ENCODE data around the gene RFX2.

RFX2 gene

GRCh38 chr19:5984600-5984999, 125.7 kb downstream of the RFX2 start (continued):
- TF ChIP-seq PATZ1 (CRISPR knock-in tag; IDR thresholded peaks at IDR 0.05; ENCODE audit: borderline replicate concordance), result no peak
- TF ChIP-seq CREB5 (CRISPR knock-in tag; IDR thresholded peaks at IDR 0.05; ENCODE audit: low read depth), result no peak

DNA sequence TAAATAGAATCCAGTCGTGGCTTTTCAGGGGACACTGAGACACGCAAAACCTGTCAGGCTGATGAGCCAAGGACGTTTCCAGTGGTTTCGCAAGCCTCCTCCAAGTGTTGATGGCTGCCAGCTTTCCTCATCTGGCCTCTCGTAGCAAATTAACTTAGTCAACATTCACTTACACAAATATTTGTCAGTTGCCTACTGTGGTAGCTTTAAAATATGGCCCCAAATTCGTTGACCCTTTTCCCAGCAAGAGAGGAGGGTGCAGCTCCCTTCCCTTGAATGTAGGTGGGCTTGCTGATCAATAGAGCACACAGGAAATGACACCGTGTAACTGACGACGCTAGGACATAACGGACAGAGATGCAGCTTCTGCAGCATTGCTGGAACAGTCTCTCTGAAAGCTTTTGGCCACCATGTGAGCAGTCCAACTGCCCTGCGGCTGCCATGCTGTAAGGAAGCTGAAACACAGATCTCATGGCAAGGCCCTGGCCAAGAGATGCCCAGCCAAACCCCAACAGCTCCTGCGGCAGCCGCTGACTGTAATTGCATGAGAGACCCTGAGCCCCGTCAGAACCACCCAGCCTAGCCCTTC, 126.8 kb downstream of the RFX2 start:
- ATAC-seq, result no peak
- TF ChIP-seq ISL1 (CRISPR knock-in tag; IDR thresholded peaks at IDR 0.05) (no peak), BACH2 (CRISPR knock-in tag; IDR thresholded peaks at IDR 0.05; ENCODE audit: borderline replicate concordance) (no peak), CSDC2 (CRISPR knock-in tag; IDR thresholded peaks at IDR 0.05) (no peak), ZFP3 (CRISPR knock-in tag; IDR thresholded peaks at IDR 0.05) (no peak), ZNF565 (CRISPR knock-in tag; conservative IDR thresholded peaks at IDR 0.05; ENCODE audit: low read depth) (no peak), PPARA (CRISPR knock-in tag; IDR thresholded peaks at IDR 0.05; ENCODE audit: borderline replicate concordance) (no peak)
- TF ChIP-seq, protein P1, sequence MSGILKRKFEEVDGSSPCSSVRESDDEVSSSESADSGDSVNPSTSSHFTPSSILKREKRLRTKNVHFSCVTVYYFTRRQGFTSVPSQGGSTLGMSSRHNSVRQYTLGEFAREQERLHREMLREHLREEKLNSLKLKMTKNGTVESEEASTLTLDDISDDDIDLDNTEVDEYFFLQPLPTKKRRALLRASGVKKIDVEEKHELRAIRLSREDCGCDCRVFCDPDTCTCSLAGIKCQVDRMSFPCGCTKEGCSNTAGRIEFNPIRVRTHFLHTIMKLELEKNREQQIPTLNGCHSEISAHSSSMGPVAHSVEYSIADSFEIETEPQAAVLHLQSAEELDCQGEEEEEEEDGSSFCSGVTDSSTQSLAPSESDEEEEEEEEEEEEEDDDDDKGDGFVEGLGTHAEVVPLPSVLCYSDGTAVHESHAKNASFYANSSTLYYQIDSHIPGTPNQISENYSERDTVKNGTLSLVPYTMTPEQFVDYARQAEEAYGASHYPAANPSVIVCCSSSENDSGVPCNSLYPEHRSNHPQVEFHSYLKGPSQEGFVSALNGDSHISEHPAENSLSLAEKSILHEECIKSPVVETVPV (CRISPR knock-in tag; IDR thresholded peaks at IDR 0.05), result no peak

DNA sequence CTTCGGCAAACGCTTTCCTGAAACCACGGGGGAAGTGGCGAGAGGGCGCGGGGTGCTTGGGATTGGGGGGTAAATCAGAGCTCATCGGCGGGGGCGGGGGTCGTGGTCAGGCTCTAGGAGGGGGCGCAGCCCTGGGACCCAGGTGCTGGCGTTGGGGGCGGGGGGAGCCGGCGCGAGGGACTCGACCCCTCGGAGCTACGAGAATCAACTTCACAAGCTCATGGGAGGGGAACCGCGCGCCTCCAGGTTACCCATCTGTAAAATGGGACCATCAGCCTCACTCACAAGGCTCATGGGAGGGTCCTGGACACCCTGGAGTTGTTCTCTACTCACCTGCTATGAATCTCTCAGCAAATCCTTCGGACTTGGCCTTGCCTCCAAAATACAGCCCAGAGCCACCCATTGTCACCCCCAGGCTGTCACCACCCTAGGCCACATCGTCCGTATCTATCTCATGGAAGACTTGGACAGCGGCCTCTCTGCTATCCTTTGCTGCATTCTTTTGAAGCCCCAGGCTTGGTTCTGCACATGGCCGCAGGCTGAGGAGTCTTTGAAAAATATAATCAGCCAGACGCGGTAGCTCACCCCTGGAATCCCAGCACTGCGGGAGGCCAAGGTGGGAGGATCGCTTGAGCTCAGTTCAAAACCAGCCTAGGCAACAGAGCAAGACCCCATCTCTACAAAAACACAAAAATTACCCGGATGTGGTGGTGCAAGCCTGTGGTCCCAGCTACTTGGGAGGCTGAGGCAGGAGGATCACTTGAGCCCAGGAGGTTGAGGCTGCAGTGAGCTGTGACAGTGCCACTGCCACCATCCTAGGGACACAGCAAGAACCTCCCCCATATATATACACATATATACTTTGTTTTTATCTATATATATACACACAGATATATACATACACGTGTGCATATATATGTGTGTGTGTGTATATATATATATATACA, 131.4 kb downstream of the RFX2 start:
- no peak for ATAC-seq
- TF ChIP-seq, protein P1 (CRISPR knock-in tag; IDR thresholded peaks at IDR 0.05), result no peak
- no peak for TF ChIP-seq ZNF565 (CRISPR knock-in tag; conservative IDR thresholded peaks at IDR 0.05; ENCODE audit: low read depth)

DNA sequence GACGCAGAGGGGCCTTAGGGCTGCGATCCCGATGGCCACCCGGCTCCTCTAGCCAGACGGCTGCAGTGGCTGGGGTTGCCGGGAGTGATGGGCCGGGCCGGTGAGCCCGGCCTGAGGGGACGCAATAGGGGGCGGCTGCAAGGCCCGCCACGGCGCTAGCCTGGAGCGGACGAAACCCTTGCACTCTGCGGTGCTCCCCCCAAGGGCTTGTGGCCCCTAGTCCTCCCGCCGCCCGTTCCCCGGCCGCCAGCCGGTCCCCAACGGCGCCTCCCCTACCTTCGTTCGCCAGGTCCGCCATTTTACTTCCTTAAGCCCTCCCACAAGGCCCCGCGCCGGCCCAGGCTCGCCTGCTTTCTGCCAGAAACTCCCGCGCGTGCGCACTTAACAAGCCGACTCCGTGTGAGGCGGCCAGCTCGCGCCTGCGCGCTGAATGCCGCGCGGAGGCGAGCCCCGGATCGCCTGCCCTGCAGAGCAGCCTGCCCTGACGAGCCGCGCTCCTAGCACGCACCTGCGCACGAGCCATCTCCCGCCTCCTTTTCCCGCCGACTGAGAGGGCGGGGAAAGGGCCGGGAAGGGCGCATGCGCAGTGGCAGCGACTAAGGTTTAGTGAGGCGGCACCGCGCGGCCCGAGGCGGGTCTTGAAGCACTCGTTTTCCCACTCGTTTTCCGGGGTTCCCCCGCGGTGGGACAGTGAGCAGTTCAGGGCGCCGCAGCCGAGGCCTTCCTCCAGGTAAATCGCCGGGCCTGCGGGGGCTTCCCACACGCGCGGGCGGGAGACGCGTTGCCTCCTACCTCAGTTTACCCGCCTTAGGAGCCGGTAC, 132.3 kb downstream of the RFX2 start, which contains the start of gene RANBP3:
TSS of gene RANBP3 (minus strand) at position 356 of the 821 bp plus-strand sequence. CDS start at position 298, 58 bp downstream.
- TF ChIP-seq RARB (CRISPR knock-in tag; IDR thresholded peaks at IDR 0.05) (no peak), GLIS3 (CRISPR knock-in tag; IDR thresholded peaks at IDR 0.05) (no peak), SNAI2 (CRISPR knock-in tag; IDR thresholded peaks at IDR 0.05) (no peak), OSR1 (CRISPR knock-in tag; IDR thresholded peaks at IDR 0.05) (no peak)
- ATAC-seq, result peak; percentile 96

GRCh38 chr19:5977222-5977784, 133.0 kb downstream of the RFX2 start:
- peak; percentile 11 for ATAC-seq
- TF ChIP-seq SNAI2 (CRISPR knock-in tag; IDR thresholded peaks at IDR 0.05) (no peak), RARB (CRISPR knock-in tag; IDR thresholded peaks at IDR 0.05) (no peak), ISL1 (CRISPR knock-in tag; IDR thresholded peaks at IDR 0.05) (no peak), ARNTL (CRISPR knock-in tag; IDR thresholded peaks at IDR 0.05; ENCODE audit: borderline replicate concordance, low read depth) (no peak), BACH2 (CRISPR knock-in tag; IDR thresholded peaks at IDR 0.05; ENCODE audit: borderline replicate concordance) (no peak), ZNF8 (CRISPR knock-in tag; IDR thresholded peaks at IDR 0.05) (no peak), ZFP3 (CRISPR knock-in tag; IDR thresholded peaks at IDR 0.05) (no peak), ZNF565 (CRISPR knock-in tag; conservative IDR thresholded peaks at IDR 0.05; ENCODE audit: low read depth) (no peak), ZNF70 (CRISPR knock-in tag; IDR thresholded peaks at IDR 0.05) (no peak), POU6F1 (CRISPR knock-in tag; IDR thresholded peaks at IDR 0.05; ENCODE audit: borderline replicate concordance, low read depth) (no peak)
- TF ChIP-seq, protein P1 (CRISPR knock-in tag; IDR thresholded peaks at IDR 0.05), result no peak
